ENCODE data around the gene NUDT7. TPM values are rescaled to one million over a fixed set of nuclear protein-coding genes. Genes with fewer than 3 reads are reported as not detected.

Gene NUDT7
- total and polyA plus RNA-seq, 2 experiments from 2014 or later = 5.6 to 14.3 TPM

DNA sequence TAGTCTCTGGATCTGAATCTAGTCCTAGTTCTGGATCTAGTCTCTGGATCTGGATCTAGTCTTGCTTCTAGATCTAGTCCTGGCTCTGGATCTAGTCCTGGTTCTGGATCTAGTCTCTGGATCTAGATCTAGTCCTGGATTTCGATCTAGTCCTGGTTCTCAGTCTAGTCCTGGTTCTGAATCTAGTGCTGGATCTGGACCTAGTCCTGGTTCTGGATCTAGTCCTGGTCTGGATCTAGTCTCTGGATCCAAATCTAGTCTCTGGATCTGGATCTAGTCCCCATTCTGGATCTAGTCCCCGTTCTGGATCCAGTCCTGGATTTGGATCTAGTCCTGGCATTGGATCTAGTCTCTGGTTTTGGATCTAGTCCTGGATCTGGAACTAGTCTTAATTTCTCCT is 36.2 kb downstream of the NUDT7 start:
- H3K4me2 ChIP-seq = no peak overlapping the region
- no peaks in the 10 kb centered on the region for H3K27me3 Mint-ChIP-seq (ENCODE audit: insufficient read depth, low read depth, poor library complexity)
- no peak overlapping the region for H3K27ac Mint-ChIP-seq
- no peak overlapping the region for H3K27ac ChIP-seq (ENCODE audit: low read depth)
- DNase-seq (ENCODE audit: low spot score) (no peak), ATAC-seq (no peak)
- H3K79me2 ChIP-seq (replicated peaks; ENCODE audit: insufficient read depth) = no peaks in the 10 kb centered on the region
- H3K36me3 ChIP-seq (ENCODE audit: insufficient read depth) = no peaks in the 10 kb centered on the region
- no peaks in the 10 kb centered on the region for H3K9me2 ChIP-seq (ENCODE audit: insufficient read depth)
- H3K4me3 ChIP-seq = no peak overlapping the region
- no peaks in the 10 kb centered on the region for H3K4me1 ChIP-seq (ENCODE audit: insufficient read depth)
- no peak overlapping the region for H2AFZ ChIP-seq
- TF ChIP-seq NANOG (IDR thresholded peaks at IDR 0.05; ENCODE audit: borderline replicate concordance) (no peak), CTCF (conservative IDR thresholded peaks at IDR 0.05; ENCODE audit: low read depth in 2 of 2) (no peak), JUNB (IDR thresholded peaks at IDR 0.05; ENCODE audit: unreplicated experiment) (no peak), EZH2 (IDR thresholded peaks at IDR 0.05; ENCODE audit: low read depth, unreplicated experiment) (no peak), ZNF331 (CRISPR knock-in tag; IDR thresholded peaks at IDR 0.05; ENCODE audit: low read depth) (no peak), CREB1 (CRISPR knock-in tag; IDR thresholded peaks at IDR 0.05; ENCODE audit: low read depth) (no peak), STAT1 (IDR thresholded peaks at IDR 0.05; ENCODE audit: unreplicated experiment) (no peak), POLR2AphosphoS5 (IDR thresholded peaks at IDR 0.05; ENCODE audit: low read depth) (no peak), EZH2phosphoT487 (IDR thresholded peaks at IDR 0.05; ENCODE audit: unreplicated experiment) (no peak), ZNF114 (CRISPR knock-in tag; IDR thresholded peaks at IDR 0.05) (no peak)
- TF ChIP-seq, protein P1, sequence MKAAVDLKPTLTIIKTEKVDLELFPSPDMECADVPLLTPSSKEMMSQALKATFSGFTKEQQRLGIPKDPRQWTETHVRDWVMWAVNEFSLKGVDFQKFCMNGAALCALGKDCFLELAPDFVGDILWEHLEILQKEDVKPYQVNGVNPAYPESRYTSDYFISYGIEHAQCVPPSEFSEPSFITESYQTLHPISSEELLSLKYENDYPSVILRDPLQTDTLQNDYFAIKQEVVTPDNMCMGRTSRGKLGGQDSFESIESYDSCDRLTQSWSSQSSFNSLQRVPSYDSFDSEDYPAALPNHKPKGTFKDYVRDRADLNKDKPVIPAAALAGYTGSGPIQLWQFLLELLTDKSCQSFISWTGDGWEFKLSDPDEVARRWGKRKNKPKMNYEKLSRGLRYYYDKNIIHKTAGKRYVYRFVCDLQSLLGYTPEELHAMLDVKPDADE (IDR thresholded peaks at IDR 0.05) = no peak
- TF ChIP-seq, protein P2, sequence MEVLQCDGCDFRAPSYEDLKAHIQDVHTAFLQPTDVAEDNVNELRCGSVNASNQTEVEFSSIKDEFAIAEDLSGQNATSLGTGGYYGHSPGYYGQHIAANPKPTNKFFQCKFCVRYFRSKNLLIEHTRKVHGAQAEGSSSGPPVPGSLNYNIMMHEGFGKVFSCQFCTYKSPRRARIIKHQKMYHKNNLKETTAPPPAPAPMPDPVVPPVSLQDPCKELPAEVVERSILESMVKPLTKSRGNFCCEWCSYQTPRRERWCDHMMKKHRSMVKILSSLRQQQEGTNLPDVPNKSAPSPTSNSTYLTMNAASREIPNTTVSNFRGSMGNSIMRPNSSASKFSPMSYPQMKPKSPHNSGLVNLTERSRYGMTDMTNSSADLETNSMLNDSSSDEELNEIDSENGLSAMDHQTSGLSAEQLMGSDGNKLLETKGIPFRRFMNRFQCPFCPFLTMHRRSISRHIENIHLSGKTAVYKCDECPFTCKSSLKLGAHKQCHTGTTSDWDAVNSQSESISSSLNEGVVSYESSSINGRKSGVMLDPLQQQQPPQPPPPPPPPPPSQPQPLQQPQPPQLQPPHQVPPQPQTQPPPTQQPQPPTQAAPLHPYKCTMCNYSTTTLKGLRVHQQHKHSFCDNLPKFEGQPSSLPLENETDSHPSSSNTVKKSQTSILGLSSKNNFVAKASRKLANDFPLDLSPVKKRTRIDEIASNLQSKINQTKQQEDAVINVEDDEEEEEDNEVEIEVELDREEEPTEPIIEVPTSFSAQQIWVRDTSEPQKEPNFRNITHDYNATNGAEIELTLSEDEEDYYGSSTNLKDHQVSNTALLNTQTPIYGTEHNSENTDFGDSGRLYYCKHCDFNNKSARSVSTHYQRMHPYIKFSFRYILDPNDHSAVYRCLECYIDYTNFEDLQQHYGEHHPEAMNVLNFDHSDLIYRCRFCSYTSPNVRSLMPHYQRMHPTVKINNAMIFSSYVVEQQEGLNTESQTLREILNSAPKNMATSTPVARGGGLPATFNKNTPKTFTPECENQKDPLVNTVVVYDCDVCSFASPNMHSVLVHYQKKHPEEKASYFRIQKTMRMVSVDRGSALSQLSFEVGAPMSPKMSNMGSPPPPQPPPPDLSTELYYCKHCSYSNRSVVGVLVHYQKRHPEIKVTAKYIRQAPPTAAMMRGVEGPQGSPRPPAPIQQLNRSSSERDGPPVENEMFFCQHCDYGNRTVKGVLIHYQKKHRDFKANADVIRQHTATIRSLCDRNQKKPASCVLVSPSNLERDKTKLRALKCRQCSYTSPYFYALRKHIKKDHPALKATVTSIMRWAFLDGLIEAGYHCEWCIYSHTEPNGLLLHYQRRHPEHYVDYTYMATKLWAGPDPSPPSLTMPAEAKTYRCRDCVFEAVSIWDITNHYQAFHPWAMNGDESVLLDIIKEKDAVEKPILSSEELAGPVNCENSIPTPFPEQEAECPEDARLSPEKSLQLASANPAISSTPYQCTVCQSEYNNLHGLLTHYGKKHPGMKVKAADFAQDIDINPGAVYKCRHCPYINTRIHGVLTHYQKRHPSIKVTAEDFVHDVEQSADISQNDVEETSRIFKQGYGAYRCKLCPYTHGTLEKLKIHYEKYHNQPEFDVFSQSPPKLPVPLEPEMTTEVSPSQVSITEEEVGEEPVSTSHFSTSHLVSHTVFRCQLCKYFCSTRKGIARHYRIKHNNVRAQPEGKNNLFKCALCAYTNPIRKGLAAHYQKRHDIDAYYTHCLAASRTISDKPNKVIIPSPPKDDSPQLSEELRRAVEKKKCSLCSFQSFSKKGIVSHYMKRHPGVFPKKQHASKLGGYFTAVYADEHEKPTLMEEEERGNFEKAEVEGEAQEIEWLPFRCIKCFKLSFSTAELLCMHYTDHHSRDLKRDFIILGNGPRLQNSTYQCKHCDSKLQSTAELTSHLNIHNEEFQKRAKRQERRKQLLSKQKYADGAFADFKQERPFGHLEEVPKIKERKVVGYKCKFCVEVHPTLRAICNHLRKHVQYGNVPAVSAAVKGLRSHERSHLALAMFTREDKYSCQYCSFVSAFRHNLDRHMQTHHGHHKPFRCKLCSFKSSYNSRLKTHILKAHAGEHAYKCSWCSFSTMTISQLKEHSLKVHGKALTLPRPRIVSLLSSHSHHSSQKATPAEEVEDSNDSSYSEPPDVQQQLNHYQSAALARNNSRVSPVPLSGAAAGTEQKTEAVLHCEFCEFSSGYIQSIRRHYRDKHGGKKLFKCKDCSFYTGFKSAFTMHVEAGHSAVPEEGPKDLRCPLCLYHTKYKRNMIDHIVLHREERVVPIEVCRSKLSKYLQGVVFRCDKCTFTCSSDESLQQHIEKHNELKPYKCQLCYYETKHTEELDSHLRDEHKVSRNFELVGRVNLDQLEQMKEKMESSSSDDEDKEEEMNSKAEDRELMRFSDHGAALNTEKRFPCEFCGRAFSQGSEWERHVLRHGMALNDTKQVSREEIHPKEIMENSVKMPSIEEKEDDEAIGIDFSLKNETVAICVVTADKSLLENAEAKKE (CRISPR knock-in tag; IDR thresholded peaks at IDR 0.05) = no peak
- TF ChIP-seq, protein P3, sequence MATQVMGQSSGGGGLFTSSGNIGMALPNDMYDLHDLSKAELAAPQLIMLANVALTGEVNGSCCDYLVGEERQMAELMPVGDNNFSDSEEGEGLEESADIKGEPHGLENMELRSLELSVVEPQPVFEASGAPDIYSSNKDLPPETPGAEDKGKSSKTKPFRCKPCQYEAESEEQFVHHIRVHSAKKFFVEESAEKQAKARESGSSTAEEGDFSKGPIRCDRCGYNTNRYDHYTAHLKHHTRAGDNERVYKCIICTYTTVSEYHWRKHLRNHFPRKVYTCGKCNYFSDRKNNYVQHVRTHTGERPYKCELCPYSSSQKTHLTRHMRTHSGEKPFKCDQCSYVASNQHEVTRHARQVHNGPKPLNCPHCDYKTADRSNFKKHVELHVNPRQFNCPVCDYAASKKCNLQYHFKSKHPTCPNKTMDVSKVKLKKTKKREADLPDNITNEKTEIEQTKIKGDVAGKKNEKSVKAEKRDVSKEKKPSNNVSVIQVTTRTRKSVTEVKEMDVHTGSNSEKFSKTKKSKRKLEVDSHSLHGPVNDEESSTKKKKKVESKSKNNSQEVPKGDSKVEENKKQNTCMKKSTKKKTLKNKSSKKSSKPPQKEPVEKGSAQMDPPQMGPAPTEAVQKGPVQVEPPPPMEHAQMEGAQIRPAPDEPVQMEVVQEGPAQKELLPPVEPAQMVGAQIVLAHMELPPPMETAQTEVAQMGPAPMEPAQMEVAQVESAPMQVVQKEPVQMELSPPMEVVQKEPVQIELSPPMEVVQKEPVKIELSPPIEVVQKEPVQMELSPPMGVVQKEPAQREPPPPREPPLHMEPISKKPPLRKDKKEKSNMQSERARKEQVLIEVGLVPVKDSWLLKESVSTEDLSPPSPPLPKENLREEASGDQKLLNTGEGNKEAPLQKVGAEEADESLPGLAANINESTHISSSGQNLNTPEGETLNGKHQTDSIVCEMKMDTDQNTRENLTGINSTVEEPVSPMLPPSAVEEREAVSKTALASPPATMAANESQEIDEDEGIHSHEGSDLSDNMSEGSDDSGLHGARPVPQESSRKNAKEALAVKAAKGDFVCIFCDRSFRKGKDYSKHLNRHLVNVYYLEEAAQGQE (IDR thresholded peaks at IDR 0.05; ENCODE audit: unreplicated experiment) = no peak
- no peak overlapping the region for H3K4me3 Mint-ChIP-seq
- H3F3A ChIP-seq (replicated peaks; ENCODE audit: low read depth) = no peaks in the 10 kb centered on the region
- H4K20me1 ChIP-seq (replicated peaks; ENCODE audit: insufficient read depth) = no peaks in the 10 kb centered on the region
- no peaks in the 10 kb centered on the region for H3K36me3 Mint-ChIP-seq (ENCODE audit: low read depth)
- H3K27me3 ChIP-seq (ENCODE audit: insufficient read depth) = no peaks in the 10 kb centered on the region
- H3K9me3 Mint-ChIP-seq = peaks cover 3% of the 10 kb centered on the region; the same call in 1 of the 3 replicates
- H3K4me1 Mint-ChIP-seq = no peaks in the 10 kb centered on the region
